ENCODE measurements around the gene ZNF217. TPM values are rescaled to one million over a fixed set of nuclear protein-coding genes. Genes with fewer than 3 reads are reported as not detected.
A peak's percentile ranks its signal among the peaks of the same experiment; 100 is the strongest.

ZNF217 gene
- total RNA-seq, 1 donor from 2014 or later: 57.9 TPM

- H3K9ac ChIP-seq (ENCODE audit: low read length): peak overlapping the region; percentile 54
- Mint-ChIP-seq H3K9me3 (ENCODE audit: unreplicated experiment) (no peaks in the 10 kb centered on the region), H3K4me3 (ENCODE audit: unreplicated experiment) (peak overlapping the region; percentile 71), H3K27me3 (ENCODE audit: low read depth, unreplicated experiment) (no peaks in the 10 kb centered on the region), H3K36me3 (ENCODE audit: low read depth, unreplicated experiment) (no peaks in the 10 kb centered on the region), H3K4me1 (ENCODE audit: low read depth, unreplicated experiment) (peaks cover 30% of the 10 kb centered on the region), H3K27ac (ENCODE audit: unreplicated experiment) (peak overlapping the region; percentile 92)
- peaks cover 25% of the 10 kb centered on the region for H3K4me1 ChIP-seq (ENCODE audit: insufficient read depth, low read length)
- no peaks in the 10 kb centered on the region for H4K20me1 ChIP-seq (ENCODE audit: insufficient read depth, low read length)
- H3K27ac ChIP-seq (ENCODE audit: low read depth, low read length): peak overlapping the region; percentile 86
- no peaks in the 10 kb centered on the region for H3K79me2 ChIP-seq (ENCODE audit: insufficient read depth, low read length)
- no peaks in the 10 kb centered on the region for H3K36me3 ChIP-seq (ENCODE audit: insufficient read depth, low read length)
- no peaks in the 10 kb centered on the region for H3K27me3 ChIP-seq (ENCODE audit: insufficient read depth, low read length)
- peak overlapping the region; percentile 6 for H3K4me3 ChIP-seq (ENCODE audit: insufficient read depth, low read depth, low read length)
- DNase-seq (ENCODE audit: low read depth) (peak; percentile 100), FAIRE-seq (peak; percentile 88)
- H2AFZ ChIP-seq (ENCODE audit: low read depth, low read length): peak overlapping the region; percentile 37
- H3K4me2 ChIP-seq (ENCODE audit: low read length): peak overlapping the region; percentile 80
- no peaks in the 10 kb centered on the region for H3K9me3 ChIP-seq (ENCODE audit: insufficient read depth, low read depth, low read length)
- TF ChIP-seq, protein P1, sequence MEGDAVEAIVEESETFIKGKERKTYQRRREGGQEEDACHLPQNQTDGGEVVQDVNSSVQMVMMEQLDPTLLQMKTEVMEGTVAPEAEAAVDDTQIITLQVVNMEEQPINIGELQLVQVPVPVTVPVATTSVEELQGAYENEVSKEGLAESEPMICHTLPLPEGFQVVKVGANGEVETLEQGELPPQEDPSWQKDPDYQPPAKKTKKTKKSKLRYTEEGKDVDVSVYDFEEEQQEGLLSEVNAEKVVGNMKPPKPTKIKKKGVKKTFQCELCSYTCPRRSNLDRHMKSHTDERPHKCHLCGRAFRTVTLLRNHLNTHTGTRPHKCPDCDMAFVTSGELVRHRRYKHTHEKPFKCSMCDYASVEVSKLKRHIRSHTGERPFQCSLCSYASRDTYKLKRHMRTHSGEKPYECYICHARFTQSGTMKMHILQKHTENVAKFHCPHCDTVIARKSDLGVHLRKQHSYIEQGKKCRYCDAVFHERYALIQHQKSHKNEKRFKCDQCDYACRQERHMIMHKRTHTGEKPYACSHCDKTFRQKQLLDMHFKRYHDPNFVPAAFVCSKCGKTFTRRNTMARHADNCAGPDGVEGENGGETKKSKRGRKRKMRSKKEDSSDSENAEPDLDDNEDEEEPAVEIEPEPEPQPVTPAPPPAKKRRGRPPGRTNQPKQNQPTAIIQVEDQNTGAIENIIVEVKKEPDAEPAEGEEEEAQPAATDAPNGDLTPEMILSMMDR (IDR thresholded peaks at IDR 0.05; ENCODE audit: insufficient read depth, low read depth, low read length): no peak
- no peak for TF ChIP-seq EZH2 (IDR thresholded peaks at IDR 0.05; ENCODE audit: insufficient read depth, low read length)
Measured at GRCh38 chr20:53611449-53611894, 17.8 kb upstream of the ZNF217 start.

DNA sequence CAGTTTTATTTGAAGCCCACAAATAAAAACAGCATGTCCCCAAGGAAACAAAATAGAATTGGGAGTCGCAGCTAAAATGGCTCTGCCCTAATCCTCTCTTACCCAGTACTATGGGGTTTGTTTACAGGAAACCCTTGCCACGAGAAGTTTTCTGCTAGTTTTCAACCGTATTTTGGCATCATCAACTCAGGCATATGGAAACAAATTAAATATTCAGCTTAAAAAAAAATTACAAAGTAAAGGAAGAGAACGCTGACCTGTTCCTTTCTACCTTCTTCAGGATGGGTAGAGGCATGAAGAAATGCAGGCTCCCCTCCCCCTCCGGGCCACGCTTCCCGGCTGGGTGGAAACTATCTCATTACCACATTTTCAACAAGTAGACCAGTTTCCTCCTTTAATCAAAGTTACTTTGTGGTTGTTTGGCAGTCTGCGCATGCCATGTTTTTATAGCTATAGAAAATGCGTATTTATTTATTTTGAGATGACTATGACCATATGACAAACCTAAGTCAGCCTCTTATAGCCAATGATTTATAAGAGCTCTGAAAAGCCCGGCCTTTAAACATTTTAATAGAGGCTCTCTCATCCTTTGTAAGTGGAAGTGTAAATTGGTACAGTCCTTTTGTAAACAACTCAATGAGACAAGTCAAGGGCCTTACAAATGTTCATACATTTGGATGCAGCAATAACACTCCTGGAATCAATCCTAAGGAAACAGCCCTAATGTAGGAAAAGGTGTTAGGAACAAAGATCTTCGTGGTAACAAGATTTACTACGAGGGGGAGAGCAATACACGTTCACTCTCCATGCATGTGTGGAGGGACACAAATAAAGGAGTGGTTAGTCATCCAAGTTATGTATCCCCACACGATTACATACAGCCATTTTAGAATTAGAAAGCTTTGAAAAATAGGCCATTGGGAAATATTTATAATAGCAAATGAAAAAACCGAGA, 16.1 kb upstream of the ZNF217 start:
- H3K4me3 Mint-ChIP-seq (ENCODE audit: unreplicated experiment): no peak overlapping the region

More for the DNA sequence above, 16.1 kb upstream of the ZNF217 start:
- H3K27me3 Mint-ChIP-seq (ENCODE audit: low read depth, unreplicated experiment): no peaks in the 10 kb centered on the region
- Histone ChIP-seq H3K27ac (ENCODE audit: low read depth, low read length) (peak overlapping the region; percentile 65), H3K4me1 (ENCODE audit: insufficient read depth, low read length) (peaks cover 28% of the 10 kb centered on the region), H3K4me3 (ENCODE audit: insufficient read depth, low read depth, low read length) (no peak overlapping the region), H3K4me2 (ENCODE audit: low read length) (peak overlapping the region; percentile 17), H4K20me1 (ENCODE audit: insufficient read depth, low read length) (no peaks in the 10 kb centered on the region), H3K36me3 (ENCODE audit: insufficient read depth, low read length) (no peaks in the 10 kb centered on the region), H2AFZ (ENCODE audit: low read depth, low read length) (peak overlapping the region; percentile 39), H3K9ac (ENCODE audit: low read length) (peak overlapping the region; percentile 20), H3K79me2 (ENCODE audit: insufficient read depth, low read length) (no peaks in the 10 kb centered on the region), H3K27me3 (ENCODE audit: insufficient read depth, low read length) (no peaks in the 10 kb centered on the region), H3K9me3 (ENCODE audit: insufficient read depth, low read depth, low read length) (no peaks in the 10 kb centered on the region)
- peaks cover 34% of the 10 kb centered on the region for H3K4me1 Mint-ChIP-seq (ENCODE audit: low read depth, unreplicated experiment)
- H3K27ac Mint-ChIP-seq (ENCODE audit: unreplicated experiment): peak overlapping the region; percentile 88
- DNase-seq (ENCODE audit: low read depth) (peak; percentile 49), FAIRE-seq (no peak)
- H3K9me3 Mint-ChIP-seq (ENCODE audit: unreplicated experiment): no peaks in the 10 kb centered on the region
- no peak for TF ChIP-seq EZH2 (IDR thresholded peaks at IDR 0.05; ENCODE audit: insufficient read depth, low read length)
- TF ChIP-seq, protein P1 (IDR thresholded peaks at IDR 0.05; ENCODE audit: insufficient read depth, low read depth, low read length): no peak
- no peaks in the 10 kb centered on the region for H3K36me3 Mint-ChIP-seq (ENCODE audit: low read depth, unreplicated experiment)

Data from astrocyte (in vitro differentiated cells and primary cell).